Mucosa of stomach (tissue), 1 donor: ENCODE results near the gene TOP3A.

Experiments
- H3K27me3 ChIP-seq: one replicate; pipeline ENCODE4 v1.7.0; 2013; ENCODE audit warnings: mild to moderate bottlenecking, low read length; ENCODE audit not compliant: control insufficient read depth, insufficient read depth
- H3K36me3 ChIP-seq: one replicate; pipeline ENCODE4 v1.7.0; 2013; ENCODE audit warnings: low read length; ENCODE audit not compliant: control insufficient read depth, insufficient read depth
- H3K4me1 ChIP-seq: one replicate; pipeline ENCODE4 v1.7.0; 2013; ENCODE audit warnings: mild to moderate bottlenecking, low read length; ENCODE audit not compliant: control insufficient read depth, insufficient read depth
- H3K4me3 ChIP-seq: one replicate; pipeline ENCODE4 v1.7.0; 2013; ENCODE audit warnings: low read length
- H3K9ac ChIP-seq: one replicate; pipeline ENCODE4 v1.7.0; 2013; ENCODE audit warnings: mild to moderate bottlenecking, low read length, moderate library complexity
- H3K9me3 ChIP-seq: one replicate; pipeline ENCODE4 v1.7.0; 2013; ENCODE audit warnings: mild to moderate bottlenecking, low read length, moderate library complexity; ENCODE audit not compliant: control insufficient read depth
- donor health status: Pancreatic carcinoma.

Gene TOP3A

DNA sequence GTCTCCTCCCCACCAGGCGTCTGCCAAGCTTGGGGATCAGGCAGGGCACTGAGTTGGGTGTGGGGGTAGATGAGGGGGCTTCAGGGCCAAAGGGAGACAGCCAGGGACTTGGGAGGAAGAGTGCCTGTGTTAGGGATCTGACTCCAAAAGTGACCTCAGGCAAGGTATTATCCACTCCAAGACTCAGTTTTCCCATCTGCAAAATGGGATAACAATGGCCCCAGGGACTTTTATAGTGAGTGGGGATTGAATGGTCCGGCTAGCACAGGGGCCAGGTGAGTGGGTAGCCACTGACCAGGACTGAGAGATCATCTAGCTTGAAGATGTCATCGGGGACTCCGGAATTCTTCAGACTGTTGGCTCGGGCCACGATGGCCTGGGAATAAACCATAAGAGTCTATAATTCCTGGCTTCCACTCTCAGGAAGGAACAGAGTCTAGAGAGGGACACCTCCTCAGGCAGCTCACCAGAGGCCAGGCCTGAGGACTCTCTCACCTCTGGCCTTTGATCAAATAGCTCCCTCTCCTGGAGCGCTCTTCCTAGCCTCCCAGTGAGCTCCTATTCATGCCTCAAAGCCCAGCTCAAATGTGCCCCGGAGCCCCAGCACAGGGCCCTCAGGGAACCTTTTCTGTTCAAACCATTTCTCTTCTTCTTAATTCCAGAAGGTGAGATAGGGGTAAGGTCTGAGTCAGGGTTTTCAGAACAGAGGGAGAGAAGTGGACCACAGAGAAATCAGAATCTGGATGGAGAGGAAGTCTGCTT is 59.7 kb downstream of the TOP3A start:
- no peak overlapping the region for H3K4me3 ChIP-seq
- no peaks in the 10 kb centered on the region for H3K9me3 ChIP-seq
- H3K9ac ChIP-seq = no peak overlapping the region
- peaks cover 36% of the 10 kb centered on the region for H3K4me1 ChIP-seq
- H3K36me3 ChIP-seq = peaks cover 25% of the 10 kb centered on the region
- no peaks in the 10 kb centered on the region for H3K27me3 ChIP-seq

DNA sequence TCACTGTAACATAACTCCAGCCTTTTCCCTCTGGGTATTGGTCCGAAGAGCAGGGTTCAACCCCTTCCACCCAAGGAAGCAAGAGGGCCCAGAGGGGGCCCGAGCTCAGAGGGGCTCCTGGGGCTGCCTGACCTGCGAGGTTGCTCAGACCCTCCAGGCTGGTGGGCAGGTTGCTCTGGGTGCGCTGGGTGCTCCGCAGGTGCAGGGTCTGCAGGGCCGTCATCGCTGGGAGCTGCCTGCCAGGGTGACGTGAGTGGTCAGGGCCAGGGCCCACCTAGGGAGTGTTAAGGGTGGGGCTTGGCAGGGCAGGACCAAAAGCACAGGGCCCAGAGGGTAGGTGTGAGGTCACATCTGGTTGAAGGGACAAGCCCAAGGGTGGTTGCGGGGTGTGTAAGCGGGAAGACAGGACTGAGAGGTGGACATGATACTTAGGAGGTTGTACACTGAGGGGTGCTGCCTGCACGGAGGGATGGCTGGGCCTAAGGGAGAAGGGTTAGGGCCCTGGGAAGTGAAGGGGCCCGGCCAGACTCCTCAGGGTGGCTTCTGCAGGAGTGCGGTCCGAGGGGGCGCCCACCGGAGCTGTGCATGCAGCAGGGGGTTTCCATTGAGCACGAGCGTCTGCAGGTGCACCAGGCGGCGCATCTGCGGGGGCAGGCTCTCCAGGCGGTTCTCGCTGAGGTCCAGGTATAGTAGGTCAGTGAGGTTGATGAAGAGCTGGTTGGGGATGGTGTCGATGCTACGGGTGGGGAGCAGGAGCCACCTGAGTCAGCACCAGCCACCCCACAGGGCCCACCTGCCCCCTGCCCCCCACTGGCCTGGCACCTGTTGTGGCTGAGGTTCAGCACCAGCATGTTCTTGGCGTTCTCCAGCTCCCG is 60.6 kb downstream of the TOP3A start:
- Histone ChIP-seq H3K4me3 (no peak overlapping the region), H3K9me3 (no peaks in the 10 kb centered on the region), H3K27me3 (no peaks in the 10 kb centered on the region), H3K36me3 (peaks cover 26% of the 10 kb centered on the region), H3K9ac (no peak overlapping the region), H3K4me1 (peaks cover 29% of the 10 kb centered on the region)

- Histone ChIP-seq H3K27me3 (no peaks in the 10 kb centered on the region), H3K36me3 (peaks cover 32% of the 10 kb centered on the region)
These were observed 61.5 kb downstream of the TOP3A start for GRCh38 chr17:18253187-18253884.

GRCh38 chr17:18252160-18252559 is 62.6 kb downstream of the TOP3A start:
- no peak overlapping the region for H3K9ac ChIP-seq
- H3K36me3 ChIP-seq = peaks cover 32% of the 10 kb centered on the region
- no peaks in the 10 kb centered on the region for H3K9me3 ChIP-seq
- H3K27me3 ChIP-seq = no peaks in the 10 kb centered on the region
- no peak overlapping the region for H3K4me3 ChIP-seq
- peaks cover 29% of the 10 kb centered on the region for H3K4me1 ChIP-seq

More at GRCh38 chr17:18253187-18253884, 61.5 kb downstream of the TOP3A start:
- Histone ChIP-seq H3K4me1 (peaks cover 26% of the 10 kb centered on the region), H3K4me3 (no peak overlapping the region), H3K9ac (no peak overlapping the region), H3K9me3 (no peaks in the 10 kb centered on the region)

- no peaks in the 10 kb centered on the region for H3K27me3 ChIP-seq
- no peak overlapping the region for H3K4me3 ChIP-seq
- no peak overlapping the region for H3K9ac ChIP-seq
- no peaks in the 10 kb centered on the region for H3K9me3 ChIP-seq
- peaks cover 32% of the 10 kb centered on the region for H3K36me3 ChIP-seq
- H3K4me1 ChIP-seq = peaks cover 27% of the 10 kb centered on the region
These were observed 63.6 kb downstream of the TOP3A start for GRCh38 chr17:18251204-18251603.

GRCh38 chr17:18250708-18251107 is 64.1 kb downstream of the TOP3A start:
- H3K9me3 ChIP-seq = no peaks in the 10 kb centered on the region
- H3K9ac ChIP-seq = no peak overlapping the region
- peaks cover 32% of the 10 kb centered on the region for H3K36me3 ChIP-seq
- H3K4me3 ChIP-seq = no peak overlapping the region
- H3K4me1 ChIP-seq = peaks cover 30% of the 10 kb centered on the region
- H3K27me3 ChIP-seq = no peaks in the 10 kb centered on the region

- H3K9ac ChIP-seq = no peak overlapping the region
- H3K9me3 ChIP-seq = no peaks in the 10 kb centered on the region
- H3K27me3 ChIP-seq = no peaks in the 10 kb centered on the region
- peaks cover 35% of the 10 kb centered on the region for H3K36me3 ChIP-seq
- no peak overlapping the region for H3K4me3 ChIP-seq
- peaks cover 30% of the 10 kb centered on the region for H3K4me1 ChIP-seq
These were observed 64.5 kb downstream of the TOP3A start for GRCh38 chr17:18250259-18250658.

GRCh38 chr17:18248811-18249210 is 66.0 kb downstream of the TOP3A start:
- no peak overlapping the region for H3K9ac ChIP-seq

GRCh38 chr17:18248300-18248731 is 66.5 kb downstream of the TOP3A start:
- peaks cover 30% of the 10 kb centered on the region for H3K4me1 ChIP-seq
- H3K9ac ChIP-seq = no peak overlapping the region
- H3K4me3 ChIP-seq = no peak overlapping the region
- H3K9me3 ChIP-seq = no peaks in the 10 kb centered on the region
- no peaks in the 10 kb centered on the region for H3K27me3 ChIP-seq
- H3K36me3 ChIP-seq = peaks cover 25% of the 10 kb centered on the region

More at GRCh38 chr17:18248811-18249210, 66.0 kb downstream of the TOP3A start:
- Histone ChIP-seq H3K4me1 (peaks cover 30% of the 10 kb centered on the region), H3K36me3 (peaks cover 29% of the 10 kb centered on the region), H3K4me3 (no peak overlapping the region), H3K27me3 (no peaks in the 10 kb centered on the region), H3K9me3 (no peaks in the 10 kb centered on the region)

- Histone ChIP-seq H3K9me3 (no peaks in the 10 kb centered on the region), H3K36me3 (peaks cover 23% of the 10 kb centered on the region), H3K4me1 (peaks cover 30% of the 10 kb centered on the region), H3K4me3 (no peak overlapping the region), H3K9ac (no peak overlapping the region), H3K27me3 (no peaks in the 10 kb centered on the region)
These were observed 67.2 kb downstream of the TOP3A start for GRCh38 chr17:18247613-18248001.

GRCh38 chr17:18246880-18247612 is 67.7 kb downstream of the TOP3A start:
- no peak overlapping the region for H3K9ac ChIP-seq
- no peaks in the 10 kb centered on the region for H3K27me3 ChIP-seq
- H3K4me1 ChIP-seq = peaks cover 30% of the 10 kb centered on the region
- H3K9me3 ChIP-seq = no peaks in the 10 kb centered on the region
- no peak overlapping the region for H3K4me3 ChIP-seq
- peaks cover 23% of the 10 kb centered on the region for H3K36me3 ChIP-seq
